Endometrial microvascular endothelial cells (primary cell): Measurements from ENCODE around the gene NDUFA6. TPM values are rescaled to one million over a fixed set of nuclear protein-coding genes. Genes with fewer than 3 reads are reported as not detected.
"Not testable (repeated sequence)": the region's sequence is repeated elsewhere in the genome, so short reads cannot be mapped to it uniquely, and the experiment has no call there.

Experiments used
- in situ Hi-C: cut with HindIII; loops from 2 replicates; pipeline ENCODE4 v1.10.0; 2017; ENCODE audit warnings: low sequenced_read_pairs, low pct_unique_long_range_greater_than_20kb; ENCODE audit errors: inconsistent ontology term
- total RNA-seq: library from RNA; depleted of rRNA; stranded (reverse); fragments of >200 nt; gene quantifications from one replicate; pipeline ENCODE4 v1.2.3, GENCODE V29; 2015; ENCODE audit errors: inconsistent ontology term

NDUFA6 gene
- total RNA-seq, 1 donor from 2014 or later = 102 TPM

DNA sequence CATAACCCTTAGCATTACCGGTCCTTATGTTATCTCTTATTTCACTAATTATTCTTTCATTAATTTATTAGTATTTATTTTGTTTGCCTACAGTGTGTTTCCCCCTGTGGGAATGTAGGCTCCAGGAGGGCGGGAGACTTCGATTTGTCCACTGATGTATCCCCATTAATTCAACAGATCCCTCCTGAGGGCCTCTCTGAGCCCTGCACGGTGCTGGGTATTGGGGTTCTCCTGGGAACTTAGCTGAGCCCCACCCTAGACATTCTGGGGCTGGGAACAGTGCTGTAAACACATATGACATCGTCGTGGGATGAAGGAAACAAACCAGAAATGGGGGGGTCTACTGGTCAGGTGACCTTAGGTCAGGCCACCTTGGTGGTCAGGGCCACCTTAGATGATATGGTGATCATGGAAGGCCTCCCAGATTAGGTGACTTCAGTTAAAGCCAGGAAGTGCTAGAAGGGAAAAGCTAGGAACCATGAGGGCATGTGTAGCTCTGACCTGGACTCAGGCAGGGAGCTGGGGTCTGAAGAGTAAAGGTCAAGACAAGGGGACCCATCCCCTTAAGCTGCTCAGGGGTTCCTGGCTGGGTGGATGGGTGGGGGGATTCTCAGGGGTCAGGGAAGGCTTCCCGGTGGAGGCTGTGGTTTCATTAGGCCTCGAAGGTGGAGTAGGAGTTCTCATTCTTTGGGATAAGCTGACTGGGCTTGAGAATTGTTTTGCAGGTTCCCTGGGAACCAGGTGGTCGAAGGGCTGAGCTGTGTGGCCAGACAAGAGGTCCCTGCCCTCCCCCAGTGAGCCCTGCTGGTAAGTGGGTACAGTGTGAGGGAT lies 15.5 kb downstream of the NDUFA6 start:
- in situ Hi-C loops = no loop called here

DNA sequence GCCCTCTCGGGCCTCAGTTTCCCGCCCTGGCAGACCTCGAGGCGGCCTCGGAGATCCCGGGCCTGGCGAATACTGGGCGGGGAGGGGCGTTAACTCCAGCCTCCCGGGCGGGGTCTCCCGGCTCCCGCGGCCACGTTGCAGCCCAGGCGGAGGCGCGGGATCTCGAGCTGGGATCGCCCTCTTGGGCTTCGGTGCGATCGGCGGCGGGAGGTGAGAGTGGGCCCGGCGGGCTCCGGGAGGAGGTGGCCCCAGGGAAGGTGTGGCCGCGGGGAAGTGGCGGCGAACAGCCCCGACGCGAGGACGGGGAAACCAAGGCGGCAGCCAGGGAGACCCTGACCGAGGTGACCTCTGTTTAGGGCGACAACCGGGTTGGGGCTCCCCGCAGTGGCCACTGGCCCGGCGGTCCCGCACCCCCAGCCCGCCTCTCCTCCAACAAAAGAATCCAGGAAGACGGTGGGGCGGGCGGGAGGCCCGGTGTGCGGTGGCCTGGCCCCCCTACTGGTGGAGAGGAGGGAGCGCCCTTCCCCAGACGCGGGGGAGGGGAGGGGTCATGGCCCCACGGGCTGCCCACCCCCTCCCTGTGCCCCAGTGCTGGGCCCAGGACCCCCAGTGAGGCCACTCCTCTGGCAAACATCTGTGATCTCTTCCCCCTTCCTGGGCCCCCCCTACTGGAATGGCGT lies 16.3 kb downstream of the NDUFA6 start, which contains the start of gene PHETA2:
Gene PHETA2, plus strand, starts transcription at position 117 of the 680 bp plus-strand sequence. CDS start 3,046 bp downstream, outside the sequence.
- in situ Hi-C loops = no loop called here

DNA sequence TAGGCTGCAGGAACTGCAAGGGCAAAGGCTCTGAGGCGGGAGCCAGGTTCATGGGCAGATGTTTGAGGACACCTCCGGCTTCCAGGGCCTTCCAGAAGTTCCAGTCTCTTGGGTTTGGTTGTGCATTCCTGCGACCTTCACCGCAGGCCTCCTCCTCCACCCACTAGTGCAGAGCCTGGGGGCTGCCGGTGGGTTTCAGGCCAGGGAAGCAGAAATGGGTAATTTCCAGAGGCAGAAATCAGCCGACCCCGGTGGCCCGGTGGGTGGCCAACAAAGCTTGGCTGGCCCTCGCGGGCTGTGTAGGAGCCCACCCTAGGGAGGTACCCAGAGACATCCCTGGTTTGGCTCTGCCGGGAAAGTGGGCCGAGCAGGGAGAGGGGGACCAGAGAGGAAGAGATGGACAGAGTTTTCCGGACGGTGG lies 16.9 kb downstream of the NDUFA6 start:
- in situ Hi-C loops = no loop called here

DNA sequence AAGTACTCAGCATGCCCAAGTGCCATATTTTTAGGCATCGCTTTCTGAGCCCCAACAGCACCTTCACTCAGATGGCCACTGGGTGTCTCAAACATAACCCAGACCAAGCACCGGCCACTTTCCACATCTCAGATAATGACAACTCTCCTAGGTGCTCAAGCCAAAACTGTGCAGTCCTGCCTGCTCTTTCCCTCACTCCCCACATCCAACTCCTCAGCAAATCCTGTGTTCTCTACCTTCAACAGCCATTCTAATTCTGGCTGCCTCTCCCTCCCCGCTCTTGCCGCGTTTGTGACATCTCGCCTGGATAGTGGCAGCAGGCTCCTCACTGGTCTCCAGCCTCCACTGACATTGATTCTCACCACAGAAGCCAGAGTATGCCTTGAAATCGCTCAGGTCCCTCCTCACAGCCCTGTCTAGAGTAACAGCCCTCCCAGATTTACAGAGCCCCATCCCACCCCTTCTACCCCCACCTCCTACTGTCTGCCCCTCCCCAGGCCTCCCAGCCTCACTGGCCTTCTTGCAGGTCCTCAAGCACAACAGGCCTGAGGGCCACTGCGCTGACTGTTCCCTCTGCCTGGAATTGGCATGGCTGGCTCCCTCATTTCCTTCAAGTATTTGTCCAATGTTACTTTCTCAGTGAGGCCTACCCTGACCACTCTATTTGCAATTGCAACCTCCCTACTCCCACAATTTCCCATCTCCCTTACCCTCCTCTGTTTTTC lies 17.8 kb downstream of the NDUFA6 start:
- in situ Hi-C loops = no loop called here

DNA sequence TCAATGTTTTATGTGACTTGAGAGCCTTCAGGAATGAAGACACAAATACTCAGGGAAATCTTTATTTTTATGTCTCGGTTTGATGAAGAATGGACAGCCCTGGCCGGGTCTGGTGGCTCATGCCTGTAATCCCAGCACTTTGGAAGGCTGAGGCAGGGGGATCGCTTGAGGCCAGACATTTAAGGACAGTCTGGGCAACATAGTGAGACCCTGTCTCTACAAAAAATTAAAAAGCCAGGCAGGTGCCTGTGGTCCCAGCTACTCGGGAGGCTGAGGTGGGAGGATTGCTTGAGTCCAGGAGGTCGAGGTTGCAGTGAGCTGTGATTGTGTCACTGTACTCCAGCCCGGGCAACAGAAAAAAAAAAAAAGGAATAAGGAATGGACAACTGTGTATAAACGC lies 19.1 kb downstream of the NDUFA6 start:
- in situ Hi-C loops = not testable (repeated sequence)

DNA sequence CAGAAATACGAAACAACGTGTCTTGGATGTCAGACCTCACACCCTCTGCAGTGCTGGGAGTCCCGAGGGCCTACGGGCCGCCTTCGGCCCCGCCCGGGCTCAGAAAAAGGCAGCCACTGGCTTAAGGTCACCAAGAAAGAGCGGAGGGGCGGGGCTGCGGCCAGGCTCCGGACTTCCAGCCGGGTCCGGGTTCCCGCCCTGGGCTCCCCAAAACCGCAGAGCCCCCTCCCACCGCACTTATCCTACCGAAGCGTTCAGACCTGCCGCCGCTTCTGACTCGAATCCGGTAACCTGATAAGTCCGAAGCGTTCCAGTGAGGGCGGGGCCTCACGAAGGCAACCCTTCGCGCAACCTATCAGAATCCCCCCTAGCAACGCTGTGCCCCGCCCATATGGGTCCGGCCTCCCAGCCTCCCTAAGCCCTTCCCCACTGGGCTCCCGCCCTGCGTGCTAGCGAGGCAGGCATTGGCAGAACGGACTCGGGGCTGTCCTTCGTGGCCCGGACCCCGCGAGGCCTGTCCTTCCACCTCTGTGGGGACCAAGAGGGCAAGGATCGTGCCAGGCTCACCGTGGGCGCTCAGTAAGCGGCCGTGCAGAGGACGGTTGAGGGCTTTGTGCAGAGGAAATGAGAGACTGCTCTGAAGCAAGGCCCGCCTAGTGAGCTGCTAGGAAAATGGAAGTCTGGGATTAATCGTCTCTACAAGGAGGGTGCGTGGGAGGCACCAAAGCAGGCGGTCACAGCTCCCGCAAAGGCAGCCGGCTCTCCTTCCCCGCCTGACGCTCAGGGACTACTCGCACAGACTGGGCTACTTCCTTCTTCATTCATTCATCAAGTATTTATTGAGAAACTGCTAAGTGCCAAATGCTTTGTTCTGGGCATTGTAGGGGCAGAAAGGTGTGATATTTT lies 19.8 kb downstream of the NDUFA6 start, which contains the start of gene NAGA:
Gene NAGA, minus strand, starts transcription at position 296 of the 906 bp plus-strand sequence. CDS start 515 bp downstream, outside the sequence.
- in situ Hi-C loops = no loop called here

DNA sequence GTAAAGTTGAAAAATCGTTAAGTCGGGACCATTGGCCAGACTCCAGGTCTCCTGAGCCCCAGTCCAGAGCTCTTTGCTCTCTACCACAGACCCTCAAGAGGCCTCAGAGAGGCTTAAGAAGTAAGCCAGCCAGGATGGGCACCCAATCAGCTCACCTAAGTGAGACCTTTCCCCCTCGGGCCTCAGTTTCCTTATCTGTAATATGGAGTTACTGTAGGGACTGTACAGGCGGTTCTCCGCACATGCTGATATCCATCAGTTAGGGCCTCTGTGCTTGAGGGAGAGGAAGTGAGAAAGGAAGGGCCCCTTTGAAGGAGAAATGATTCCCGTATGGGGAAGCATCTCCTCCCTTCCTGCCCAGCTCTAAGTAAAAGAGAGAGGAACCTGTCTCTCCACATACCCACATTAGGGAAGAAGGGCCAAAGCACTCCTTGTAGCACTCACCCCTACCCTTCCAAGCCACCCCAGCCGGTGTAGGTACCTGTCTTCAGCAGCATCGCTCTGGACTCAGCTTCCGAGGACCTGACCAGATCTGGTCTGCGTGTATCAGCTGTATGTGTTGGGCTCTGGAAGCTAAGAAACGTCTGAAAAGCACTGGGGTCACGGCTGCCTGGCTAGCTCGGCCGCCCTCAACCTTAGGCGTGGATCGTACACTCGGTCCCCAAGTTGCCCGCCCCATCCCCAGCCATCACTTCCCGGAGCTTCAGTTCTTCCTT lies 20.6 kb downstream of the NDUFA6 start:
- in situ Hi-C loops = no loop called here

DNA sequence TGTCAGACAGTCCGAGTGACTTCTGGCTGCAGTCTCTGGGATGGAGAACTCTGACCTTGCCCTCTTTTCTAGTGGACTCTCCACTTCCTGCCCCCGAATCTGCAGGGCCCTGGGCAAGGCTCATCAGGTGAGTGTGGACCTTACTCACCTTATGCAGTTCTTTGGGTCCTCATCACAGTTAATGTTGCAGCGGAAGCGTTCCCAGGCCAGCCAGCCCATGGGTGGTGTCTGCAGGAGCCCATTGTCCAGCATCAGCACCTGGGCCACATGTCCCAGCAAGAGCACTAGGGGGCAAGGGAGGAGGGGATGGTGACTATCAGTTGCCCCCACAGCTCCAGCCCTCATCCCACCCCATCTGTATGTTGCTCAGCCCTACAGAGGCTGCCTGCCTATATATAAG lies 22.3 kb downstream of the NDUFA6 start:
- in situ Hi-C loops = no loop called here

DNA sequence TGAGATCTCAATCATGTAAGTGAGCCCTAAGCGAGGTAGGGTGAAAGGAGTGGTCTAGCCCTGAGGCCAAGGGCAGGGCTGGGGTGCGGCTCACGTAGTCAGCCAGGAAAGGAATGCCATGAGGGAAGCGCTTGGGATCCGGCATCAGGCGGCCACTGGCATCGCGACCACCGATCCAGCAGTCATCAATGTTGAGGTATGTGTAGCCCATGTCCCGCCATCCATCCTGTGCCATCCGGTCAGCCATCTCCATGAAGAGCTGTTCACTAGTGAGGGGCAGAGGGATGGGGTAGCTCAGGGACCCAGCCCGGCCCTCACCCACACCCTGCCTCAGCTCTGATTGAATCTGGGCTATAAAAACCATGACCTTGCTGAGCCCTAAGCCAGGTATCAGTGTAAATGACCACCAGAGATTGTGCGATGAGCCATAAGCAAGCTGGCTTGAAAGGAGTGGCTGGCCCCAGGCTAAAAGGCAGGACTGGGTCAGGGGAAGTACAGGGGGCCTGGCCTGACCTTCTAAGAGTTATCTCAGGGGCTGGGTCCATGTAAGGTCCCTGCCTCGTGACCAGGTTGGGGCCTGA lies 22.8 kb downstream of the NDUFA6 start:
- in situ Hi-C loops = no loop called here

DNA sequence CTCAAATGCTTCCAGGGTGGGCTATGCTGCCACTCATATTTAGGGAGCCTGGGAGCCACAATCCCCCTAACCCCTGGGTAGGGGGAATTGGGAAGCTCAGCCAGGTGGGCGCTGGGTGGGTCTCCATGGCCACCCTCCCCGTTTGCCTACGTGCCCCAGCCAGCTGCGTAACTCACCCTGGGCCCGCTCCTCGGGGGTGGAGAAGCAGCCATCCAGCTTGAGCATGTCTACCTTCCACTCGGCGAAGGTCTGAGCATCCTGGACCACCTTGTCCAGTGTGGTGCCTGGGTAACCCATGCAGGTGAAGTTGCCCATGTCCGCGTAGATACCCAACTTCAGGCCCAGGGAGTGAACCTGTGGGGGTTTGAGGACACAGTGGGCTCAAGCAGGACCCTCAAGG lies 23.6 kb downstream of the NDUFA6 start:
- in situ Hi-C loops = no loop called here

DNA sequence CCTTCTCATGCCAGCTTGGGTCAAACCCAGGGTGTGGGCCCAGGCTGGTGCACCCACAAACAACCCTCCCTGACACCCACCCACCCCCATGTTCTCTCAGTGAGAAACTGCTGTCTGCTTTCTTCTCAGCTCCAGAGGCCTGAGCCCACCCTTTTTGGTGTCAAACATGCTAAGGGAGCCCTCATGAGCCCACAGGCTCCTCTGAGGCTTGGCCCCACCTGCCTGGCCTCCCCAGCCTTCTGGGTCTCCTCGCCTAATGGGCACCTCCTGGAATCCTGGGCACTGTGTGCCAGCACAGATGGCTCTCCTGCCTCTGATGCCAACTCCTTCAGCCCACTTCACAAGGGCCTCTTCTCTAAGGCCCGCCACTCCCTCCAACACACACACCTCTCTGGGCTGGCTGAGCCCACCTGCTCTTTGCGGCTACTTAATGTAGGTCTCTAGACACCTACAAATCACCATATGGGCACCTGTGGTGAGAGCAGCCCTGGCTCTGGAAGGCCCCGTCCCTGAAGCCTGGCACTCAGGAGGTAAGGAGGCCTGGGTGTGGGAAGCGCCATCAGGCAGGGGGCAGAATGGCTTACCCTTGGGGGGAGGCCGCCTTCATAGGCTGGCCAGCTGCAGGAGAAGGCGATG lies 24.3 kb downstream of the NDUFA6 start:
- in situ Hi-C loops = no loop called here

DNA sequence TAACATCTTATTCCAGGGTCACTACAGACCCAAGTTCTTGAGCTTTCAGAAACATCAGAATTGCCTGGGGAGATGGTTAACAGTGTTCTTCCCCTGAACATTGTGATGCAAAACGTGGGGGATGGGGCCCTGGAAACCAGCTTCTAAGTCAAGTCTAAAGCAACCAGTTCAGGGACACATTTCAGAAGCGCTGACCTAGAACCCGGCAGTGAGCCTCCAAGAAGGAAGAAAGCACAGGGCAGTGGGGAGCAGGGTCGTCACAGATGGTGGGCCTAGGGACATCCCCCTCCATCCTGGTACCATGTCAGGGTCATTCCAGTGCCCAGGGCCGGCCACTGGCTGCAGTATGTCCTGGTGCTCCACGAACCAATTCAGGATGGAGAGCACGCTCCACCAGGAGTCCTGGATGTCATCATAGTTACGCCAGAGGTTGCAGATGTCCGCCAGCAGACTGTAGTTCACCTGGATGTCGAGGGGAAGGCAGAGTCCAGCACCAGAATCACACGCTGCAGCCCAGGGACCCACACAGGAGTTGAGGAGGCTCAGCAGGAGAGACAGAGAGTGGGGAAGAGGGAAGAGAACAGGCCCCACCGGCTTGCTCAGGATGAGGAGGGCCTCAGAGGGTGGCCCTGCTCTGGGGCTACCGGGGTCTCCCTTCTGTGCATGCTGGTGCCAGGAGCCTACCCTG lies 25.0 kb downstream of the NDUFA6 start:
- in situ Hi-C loops = no loop called here

DNA sequence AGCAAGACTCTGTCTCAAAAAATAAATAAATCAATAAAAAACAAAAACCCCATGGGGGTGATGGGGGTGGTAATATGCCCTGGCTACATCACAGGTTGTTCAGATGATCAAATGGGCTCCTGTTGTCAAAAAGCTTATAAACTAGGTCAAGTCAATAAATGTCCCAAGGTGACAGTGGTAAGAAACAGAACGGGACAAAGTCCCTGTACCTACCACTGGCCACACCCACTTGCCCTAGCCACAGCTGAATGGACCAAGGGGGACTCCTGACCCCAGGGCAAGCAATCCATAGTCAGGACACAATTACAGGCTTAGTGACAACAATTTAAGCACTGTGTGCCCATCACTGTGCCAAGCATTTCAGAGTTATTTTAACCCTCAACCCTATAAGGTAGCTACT lies 25.9 kb downstream of the NDUFA6 start:
- in situ Hi-C loops = no loop called here

DNA sequence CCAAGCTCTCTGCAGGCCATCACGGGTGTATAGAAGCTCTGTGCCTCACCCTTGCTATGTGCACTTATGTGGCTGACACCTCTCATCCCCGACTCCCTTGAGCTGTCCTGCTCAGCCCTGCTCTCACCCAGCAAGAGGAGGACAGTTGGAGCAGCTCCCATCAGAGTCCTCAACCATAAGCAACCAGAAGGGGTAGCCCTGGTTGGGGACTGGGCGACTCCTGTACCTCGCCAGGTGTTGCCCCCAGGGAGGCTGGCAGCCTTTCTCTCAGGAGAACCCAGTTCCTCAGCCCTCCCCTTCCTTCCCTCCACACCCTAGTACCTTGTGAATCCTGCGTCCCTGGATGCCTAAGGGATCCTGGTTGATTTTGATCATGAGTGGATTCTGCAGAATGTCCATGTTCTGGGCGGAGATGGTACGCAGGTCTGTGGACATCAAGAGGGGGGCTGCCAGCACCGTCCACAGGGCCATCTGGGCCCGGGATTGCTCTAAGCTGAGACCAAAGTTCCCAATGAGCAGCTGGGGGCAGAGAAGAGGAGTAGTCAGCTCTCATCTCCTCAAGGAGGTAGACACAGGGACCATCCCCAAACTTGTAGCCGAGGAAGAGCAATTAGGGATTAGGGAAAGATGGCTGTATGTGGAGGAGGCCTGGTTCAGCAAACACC lies 27.9 kb downstream of the NDUFA6 start:
- in situ Hi-C loops = no loop called here

DNA sequence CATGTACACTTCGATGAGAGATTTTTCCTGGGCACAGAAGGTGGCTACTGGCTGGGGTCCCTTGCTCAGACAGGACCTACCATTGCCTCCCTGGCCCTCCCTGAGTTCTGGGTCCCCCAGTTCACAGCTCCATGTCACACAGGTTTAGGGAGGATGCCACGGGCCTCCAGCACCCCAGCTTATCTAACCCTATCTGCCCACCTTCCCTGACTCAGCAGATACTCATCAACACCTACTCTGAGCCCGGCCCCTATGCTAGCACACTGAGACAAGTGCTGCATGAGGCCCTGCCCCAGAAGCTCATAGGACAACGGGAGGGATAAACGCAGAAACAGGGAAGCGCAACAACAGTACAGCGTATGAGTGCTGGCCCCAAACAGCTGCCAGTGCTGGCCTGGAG lies 29.5 kb downstream of the NDUFA6 start:
- in situ Hi-C loops = no loop called here

DNA sequence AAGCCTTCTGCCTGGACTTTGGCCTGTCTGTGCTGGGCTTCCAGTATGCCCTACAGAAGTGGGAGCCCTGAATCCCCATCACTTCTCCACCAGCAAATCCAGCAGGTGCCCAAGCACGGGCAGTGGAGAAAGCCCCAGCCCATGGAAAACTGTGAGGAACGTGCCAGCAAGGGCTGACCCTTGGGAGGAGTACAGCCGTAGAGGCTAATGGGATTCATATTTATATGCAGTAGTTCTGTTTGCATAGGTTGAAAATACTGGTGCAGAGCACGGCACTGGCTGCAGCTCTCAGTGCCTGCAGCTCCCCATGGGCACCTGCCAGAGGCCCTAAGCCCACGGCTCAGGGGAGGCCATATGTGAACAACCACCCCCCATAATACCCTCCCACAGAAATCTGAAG lies 30.1 kb downstream of the NDUFA6 start:
- in situ Hi-C loops = no loop called here
